RPMI8226 (cell line): ENCODE results near the gene TANC2.
"Not testable (repeated sequence)": the region's sequence is repeated elsewhere in the genome, so short reads cannot be mapped to it uniquely, and the experiment has no call there.

Source experiments
- DNase-seq: peaks from one replicate; pipeline ENCODE4 v3.0.0-alpha.2; 2015

TANC2 gene

DNA sequence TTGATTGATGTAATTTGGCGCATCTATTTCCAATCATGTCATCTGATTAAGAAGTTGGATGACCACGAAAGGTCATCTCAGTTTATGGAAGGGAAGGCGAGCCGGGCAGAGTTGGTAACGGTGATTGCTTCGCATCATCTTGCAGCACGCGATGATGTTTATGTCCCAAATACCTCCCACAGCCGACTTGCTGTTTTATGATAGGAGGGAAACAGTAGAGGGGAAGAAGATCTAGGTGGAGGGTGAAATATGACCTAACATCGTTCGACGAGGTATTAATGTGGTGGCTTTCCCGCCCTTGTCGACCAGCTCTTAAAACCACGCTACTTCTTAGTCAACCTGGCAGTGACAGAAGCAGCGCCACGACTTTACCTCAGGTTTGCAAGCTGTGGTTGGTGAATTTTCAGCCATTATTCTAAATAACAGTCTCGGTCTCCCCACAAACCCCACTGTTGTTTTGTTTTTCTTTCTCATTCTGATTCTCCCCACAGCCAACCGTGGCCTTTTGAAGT, 805 bp upstream of the TANC2 start:
- DNase-seq, result no peak

DNA sequence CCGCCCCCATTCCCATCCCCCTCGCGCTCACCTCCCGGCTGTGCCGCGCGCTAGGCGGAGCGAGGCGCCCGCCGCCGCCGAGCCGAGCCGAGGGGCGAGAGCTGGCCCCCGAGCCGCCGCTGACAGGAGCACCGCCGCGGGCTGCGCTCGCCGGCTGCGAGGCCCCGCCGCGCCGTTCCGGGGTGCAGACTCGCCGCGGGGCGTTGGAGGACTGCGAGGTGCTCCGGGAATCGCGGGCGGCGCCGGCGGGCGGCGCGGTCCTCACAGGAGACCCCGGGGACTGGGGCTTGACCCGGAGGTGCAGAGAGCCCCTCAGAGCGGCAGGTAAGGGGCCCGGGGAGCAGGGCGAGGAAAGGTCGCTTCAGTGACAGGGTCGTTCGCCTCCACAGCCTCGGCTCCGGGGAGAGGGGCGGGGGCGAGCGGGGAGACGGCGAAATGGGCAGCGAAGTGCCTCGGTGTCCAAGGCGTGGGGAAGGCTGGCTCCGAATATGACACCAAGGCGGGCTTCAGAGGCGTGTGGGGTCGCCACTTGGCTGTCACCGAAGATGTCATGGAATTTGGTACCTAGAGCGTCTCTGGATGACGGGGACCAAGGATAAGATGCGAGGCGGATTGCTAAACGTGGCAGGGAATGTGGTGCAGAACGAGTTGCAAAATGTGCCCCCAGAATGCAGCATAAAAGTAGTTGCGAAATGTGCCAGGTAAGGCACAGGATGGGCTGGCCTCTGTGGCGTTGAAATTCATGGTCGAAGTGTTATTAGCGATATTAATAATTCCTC, 580 bp downstream of the TANC2 start:
- no peak for DNase-seq

DNA sequence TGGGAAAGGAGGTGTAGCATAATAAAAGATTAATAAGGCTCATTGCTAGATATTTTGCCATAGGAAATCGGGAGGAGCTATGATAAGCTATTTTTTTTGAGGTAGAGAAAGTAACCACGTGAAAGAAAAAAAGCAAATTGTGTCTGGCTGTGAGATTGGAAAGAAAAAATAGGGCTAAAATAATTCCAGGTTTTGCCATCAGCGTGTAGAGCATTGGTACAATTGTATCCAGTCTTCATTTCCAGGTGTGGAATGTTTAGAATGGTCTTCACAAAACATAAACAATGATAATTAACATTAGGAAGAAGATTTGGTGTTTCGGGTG, 1.1 kb downstream of the TANC2 start:
- DNase-seq, result no peak

DNA sequence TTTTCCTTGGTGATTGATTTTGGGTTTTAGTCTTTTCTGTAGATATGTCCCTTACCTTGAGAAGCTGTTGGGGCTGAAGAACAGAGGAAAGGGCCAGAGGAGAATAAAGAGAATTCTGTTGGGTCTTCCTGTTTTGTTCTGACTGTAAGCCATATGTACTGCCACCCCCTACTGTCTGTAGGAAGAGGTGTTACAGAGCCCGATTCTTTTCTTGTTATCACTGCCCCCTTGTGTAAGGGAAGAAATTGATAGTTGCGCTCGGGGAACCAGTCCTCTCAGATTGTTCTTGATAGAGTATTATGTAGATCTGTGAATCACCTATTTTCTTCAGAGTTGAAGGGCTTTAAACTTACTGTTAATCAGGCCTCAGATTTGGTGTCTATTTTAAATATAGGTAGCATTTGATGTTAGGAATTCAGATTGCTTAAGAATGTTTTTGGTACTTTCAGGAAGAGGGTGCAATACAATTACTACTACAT, 2.4 kb downstream of the TANC2 start:
- DNase-seq, result peak; percentile 82

DNA sequence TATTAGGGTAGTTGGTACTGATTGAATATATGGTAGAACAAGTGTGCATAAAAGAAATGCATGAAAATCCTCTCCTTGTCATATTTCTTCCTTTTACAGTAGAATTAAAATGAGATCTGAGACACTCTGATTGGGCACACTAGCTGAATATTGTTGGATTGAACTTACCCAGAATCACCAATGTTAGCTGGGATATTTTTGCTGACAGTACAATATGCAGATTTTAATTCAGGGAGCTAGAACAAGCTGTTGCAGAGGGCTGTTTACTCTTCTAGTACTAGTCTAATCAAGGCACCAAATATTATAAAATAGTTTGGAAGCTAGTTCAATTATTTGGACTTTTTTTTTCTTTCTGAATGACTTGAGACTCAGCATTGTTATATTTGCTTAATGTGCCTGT, 4.6 kb downstream of the TANC2 start:
- no peak for DNase-seq

DNA sequence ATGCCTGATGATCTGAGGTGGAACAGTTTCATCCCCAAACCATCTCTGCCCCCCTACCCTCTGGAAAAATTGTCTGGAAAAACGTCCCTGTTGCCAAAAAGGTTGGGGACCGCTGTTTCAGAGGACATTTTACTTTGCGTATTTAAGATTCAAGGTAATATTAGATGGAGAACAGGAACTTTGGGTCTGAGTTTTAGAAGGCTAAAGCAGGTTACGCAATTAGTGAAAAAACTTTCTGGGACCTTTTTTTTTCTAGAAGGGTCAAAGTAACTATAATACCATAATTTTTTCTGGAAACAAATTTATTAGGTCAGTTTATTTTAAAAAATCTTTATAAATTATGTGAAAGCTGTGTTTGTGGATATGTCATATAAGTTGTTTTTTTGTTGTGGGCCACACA, 5.8 kb downstream of the TANC2 start:
- DNase-seq, result no peak

DNA sequence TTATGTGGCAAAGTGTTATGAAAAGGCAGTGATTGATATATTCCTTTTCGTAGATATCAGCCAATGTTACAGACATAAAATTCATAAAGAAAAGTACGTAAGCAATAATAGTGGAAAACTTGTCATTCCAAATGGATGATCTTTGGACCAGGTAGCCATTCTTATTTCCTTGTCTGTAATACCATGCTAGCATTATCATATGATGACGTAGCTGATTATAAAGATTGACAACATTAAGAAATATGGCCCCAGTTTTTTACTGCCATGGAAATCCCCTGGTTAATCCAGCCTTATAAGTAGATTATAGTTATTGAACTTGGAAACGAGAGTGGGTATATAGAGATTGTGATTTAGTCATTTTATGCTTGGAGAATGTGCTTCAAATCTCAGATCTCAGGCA, 8.8 kb downstream of the TANC2 start:
- no peak for DNase-seq

DNA sequence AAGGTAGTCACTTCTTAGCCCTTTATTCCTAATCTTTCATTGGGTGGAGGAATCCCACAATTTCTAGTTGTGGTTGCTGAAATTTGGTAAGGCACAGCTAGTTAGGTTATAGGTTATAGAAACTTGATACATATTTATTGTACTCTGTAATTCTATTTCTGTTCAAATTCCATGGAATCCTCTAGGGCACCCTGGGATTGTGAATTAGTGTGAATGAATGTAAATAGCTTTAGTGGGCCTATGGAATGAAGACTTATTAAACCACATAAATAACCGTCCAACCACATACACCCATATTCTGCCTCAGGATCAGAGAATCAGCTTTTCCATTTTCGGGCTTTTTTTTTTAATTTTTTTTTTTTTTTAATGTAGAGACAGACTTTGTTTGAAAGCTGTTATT, 9.2 kb downstream of the TANC2 start:
- no peak for DNase-seq

DNA sequence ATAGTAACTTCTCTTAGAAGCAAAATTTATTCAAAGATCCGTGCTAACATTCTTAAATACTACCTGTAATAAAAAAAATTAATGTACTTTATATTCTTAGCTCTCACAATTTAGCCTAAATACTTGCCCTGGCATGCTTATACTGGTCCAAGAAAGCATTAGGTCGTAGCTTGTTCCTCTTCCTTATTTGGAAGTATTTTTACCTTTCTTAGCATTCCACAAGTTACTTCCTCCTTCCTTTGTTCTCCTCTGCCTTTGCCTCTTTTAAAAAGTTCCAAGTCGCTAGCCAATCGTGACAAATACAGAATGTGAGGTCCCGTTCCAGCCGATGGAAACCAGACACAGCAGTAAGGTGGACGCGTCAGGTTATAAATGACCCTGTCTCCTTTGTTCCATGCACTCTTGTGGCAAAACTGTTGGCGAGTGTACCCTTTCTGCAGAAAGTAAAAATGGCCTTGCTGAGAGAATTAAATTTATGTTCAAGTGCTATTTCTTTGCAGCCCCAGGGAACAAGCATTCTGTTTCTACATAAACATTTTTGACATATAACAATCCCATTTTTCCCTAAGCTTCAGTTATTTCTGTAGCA, 10.7 kb downstream of the TANC2 start:
- DNase-seq, result not testable (repeated sequence)

DNA sequence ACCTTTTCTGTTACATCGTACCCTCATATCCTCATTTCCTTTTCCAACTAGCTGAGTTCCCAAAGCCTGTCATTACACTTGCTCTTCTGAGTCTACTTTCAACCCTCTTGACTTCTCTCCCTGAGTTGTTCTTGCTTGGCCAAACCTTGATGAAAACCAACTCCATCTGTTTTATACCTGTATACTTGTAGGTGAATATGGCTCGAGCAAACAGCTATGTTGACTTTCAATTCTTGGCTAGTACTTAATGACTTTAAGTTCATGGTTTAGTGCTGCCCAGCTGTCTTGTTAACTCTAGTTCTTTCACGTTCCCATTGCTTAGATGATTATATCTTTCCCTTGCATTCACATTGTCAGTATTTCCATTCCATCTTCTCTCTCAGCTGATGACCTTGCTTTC, 14.8 kb downstream of the TANC2 start:
- DNase-seq, result no peak

DNA sequence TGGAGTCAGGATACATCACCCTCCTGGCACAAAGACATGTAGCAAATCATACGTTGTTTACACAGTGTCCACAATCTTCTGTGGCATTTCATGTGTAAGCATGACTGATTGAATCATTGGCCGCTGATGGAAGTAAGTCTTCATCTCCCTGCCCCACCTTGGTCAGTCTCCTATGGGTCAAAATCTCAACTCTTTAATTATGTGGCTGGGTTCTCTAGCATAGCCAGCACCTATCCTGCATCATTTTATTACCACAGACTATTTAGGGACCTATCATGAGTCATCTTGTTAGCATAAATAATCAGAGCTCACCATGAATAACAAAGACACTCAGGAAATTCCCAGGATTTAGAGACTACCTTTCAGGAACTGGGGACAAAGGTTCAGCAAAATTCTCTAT, 15.9 kb downstream of the TANC2 start:
- no peak for DNase-seq

DNA sequence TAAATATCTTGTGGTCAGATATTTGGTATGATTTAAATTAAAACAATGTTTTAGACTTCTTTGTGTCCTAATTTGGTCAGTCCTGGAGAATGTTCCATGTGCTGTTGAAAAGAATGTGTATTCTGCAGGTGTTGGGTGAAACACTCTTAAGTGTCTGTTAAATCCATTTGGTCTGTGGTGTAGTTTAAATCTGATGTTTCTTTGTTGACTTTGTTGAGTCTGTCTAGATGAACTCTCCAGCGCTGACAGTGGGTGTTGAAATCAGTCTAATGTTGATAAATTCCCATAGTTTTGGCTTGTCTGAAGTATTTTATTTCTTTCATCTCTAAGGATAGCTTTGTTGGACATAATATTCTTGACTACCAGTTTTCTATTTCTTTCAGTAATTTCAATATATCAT, 18.8 kb downstream of the TANC2 start:
- DNase-seq, result no peak

DNA sequence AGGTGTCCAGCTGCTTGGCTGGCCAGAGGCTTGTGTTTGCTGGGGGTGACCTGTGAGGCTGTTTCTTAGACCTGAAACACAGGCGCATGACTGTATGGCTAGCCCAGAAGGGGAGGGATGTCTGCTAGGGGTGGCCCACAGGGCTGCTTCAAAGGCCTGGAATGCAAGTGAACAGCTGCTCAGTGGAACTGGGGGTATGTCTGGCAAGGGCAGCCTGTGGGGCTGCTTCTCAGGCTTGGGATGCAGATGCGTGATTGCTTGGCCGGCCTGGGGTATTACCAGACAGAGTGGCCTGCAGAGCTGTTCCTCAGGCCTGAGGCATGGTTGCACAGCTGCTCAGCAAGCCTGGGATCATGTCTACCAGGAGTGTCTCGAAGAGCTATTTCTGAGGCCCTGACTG, 20.5 kb downstream of the TANC2 start:
- DNase-seq, result no peak

DNA sequence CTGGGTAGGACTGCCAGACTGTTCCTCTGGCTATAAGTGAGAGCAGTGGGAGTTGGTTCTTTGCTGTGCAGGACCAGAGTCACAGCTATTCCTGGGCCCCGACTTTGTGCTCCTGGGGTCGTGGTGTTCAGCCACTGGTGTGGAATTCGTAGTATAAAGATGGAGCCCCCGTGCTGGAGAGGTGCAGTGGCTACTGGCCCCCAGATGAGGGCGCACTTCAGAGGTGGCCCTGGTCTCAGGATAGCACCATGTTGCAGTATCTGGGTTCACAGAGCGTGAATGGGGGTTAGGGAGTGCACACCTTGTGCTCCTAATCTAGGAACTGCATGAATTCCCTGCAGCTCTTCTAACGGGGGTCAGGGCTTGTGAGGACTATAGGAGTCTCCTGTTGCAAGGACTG, 21.1 kb downstream of the TANC2 start:
- no peak for DNase-seq

DNA sequence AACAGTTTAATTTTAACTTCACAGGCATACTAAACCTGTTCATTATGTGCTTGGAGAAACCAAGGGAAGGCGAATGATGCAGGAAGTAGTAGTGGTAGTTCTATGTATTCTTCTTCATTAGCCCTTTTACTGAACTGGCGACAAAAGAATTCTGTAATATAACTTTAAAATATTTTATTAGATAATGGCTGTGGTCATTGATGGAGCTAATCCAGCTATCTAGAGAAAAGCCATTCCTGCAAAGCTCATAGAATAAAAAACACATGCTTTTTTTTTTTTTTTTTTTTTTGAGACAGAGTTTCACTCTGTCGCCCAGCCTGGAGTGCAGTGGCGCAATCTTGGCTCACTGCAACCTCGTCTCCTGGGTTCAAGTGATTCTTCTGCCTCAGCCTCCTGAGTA, 23.5 kb downstream of the TANC2 start:
- DNase-seq, result no peak

DNA sequence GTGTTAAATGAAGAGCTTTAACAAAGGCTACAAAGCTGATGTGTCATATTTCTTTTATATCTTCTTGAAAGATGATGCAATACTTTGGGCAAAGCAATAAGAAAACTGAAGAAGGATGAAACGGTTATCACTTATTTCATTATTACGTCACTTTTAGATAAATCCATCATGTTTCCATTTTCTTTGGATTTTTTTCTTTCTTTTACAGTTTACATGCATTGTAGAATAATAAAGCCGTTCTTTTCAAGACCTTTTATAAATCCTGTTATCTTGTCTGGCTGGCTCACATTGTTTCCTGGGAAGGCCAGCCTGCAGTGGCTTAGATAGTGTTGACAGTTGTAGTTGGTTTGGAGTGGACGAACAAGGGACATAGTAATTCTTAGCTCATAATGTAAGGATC, 28.9 kb downstream of the TANC2 start:
- no peak for DNase-seq

DNA sequence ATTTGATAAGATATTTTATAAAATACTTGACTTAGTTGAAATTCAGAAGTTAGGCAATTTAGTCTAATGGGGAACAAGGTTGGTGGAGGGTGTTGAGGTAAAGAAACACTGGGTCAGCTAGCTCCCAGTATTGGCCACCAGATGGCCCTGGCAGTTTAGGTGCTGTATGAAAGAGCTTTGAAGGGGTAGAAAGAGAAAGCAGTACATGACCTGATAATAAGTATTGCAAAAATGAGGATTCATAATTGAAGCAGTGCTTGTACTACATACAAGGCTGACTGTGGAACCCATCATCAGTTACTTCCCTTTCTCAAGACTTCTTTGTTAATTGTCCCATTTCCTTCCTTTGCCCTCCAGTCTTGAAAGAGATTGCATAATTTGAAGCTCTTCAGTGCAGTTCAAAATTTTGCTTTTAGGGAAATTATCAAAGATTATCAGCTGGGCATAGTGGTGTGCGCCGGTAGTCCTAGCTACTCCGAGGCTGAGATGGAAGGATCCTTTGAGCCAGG, 29.4 kb downstream of the TANC2 start:
- DNase-seq, result peak; percentile 54

DNA sequence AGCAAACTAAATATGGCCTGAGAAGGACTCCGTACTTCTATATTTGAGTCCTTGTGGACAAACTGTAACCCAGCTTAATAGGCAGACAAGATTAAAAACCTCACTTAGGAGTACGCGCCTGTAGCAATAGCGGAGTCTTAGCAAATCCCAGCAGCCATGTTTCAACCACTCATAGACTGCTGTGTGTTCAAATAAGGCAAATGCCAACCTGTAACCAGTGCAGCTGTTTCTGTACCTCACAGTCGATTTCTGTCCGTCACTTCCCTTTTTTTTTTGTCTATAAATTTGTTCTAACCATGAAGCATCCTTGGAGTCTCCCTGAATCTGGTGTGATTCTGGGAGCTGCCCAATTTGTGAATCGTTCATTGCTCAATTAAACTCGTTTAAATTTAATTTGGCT, 30.2 kb downstream of the TANC2 start:
- peak; percentile 30 for DNase-seq

DNA sequence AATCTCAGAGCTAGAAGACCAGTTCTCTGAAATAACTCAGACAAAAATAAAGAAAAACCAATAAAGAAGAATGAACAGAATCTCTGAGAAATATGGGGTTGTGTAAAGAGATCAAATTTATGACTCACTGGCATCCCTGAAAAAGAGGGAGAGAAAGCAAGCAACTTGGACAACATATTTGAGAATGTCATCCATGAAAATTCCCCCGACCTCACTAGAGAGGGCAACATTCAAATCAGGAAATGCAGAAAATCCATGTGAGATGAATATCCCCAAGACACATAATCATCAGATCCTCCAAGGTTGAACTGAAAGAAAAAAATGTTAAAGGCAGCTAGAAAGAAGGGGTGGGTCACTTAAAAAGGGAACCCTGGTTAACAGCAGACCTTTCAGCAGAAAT, 32.1 kb downstream of the TANC2 start:
- no peak for DNase-seq

DNA sequence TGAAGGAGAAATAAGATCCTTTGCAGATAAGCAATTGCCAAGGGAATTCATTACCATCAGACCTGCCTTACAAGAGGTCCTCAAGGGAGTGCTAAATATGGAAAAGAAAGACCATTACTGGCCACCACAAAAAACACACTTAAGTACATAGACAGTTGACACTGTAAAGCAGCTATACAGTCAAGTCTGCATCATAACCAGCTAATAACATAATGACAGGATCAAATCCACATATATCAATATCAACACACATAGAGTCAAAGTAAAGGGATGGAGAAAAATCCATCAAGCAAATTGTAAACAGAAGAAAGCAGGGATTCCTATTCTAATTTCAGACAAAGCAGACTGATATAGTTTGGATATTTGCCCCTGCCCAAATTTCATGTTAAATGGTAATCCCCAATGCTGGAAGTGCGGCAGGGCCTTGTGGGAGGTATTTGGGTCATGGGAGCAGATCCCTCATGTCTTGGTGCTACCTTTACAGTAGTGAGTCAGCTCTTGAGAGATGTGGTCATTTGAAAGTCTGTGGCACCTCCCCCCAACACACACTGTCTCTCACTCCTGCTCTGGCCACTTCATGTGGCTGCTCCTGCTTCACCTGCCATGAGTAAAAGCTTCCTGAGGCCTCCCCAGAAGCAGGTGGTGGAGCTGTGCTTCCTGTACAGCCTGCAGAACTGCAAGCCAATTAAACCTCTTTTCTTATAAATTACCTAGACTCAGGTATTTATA, 32.8 kb downstream of the TANC2 start:
- DNase-seq, result no peak

DNA sequence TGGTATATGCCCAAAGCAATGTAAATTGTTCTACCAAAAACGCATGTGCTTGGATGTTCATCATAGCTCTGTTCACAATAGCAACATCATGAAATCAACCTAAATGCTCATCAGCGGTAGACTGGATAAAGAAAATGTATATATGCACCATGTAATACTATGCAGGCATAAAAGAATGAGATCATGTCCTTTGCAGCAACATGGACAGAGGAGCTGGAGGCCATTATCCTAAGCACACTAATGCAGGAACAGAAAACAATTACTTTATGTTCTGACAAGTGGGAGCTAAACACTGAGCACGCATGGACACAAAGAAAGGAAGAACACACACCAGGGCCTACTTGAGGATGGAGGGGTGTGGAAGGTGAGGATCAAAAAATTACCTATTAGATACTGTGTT, 33.7 kb downstream of the TANC2 start:
- no peak for DNase-seq

DNA sequence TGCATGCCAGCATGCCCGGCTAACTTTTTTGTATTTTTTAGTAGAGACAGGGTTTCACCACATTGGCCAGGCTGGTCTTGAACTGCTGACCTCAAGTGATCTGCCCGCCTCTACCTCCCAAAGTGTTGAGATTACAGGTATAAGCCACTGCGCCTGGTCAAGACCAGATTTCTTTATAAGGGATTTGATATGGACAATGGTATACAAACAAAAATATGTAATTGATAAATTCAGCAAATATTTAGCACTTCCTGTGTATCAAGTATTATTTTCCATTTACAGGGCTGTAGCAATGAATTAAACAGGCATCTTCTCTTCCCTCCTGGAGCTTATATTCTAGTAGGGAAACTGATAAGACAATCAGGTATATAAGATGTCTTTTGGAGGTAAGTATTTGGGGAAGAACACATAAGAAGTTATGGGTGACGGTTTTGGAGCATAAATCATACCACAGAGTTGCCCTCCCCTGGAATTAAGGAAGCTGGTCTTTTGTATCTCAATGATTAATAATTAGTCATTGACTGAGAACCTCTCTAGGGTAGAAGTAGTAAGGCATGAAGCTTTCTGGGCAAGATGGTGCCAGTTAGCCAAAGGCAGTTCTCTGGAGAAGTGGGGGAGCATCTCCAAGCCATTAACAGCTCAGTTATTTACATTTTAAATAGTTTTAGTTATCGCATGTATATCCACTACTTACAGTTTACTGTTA, 35.8 kb downstream of the TANC2 start:
- no peak for DNase-seq

DNA sequence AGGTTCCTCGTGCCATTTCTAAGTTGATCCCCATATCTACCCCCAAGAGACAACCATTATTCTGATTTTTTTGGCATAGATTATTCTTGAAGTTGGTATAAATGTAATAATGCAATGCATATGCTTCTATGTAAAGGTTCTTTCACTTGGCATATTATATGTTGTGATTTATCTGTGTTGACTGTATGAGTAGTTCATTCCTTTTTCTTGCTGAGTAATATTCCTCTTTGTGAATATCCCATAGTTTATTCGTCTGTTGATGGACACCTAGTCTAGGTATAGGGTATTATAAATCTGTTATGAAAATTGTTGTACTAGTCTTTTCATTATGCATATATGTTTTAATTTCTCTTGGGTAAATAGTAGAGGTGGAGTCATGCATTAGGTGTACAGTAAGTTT, 36.6 kb downstream of the TANC2 start:
- no peak for DNase-seq
